GM12878 (cell line): ENCODE data around the gene VGF. TPM values are rescaled to one million over a fixed set of nuclear protein-coding genes. Genes with fewer than 3 reads are reported as not detected.

Experiments
- CBFB ChIP-seq: IDR thresholded peaks from 2 replicates; pipeline ENCODE4 v1.6.1; 2016; ENCODE audit warnings: antibody characterized with exemption, low read depth
- CHD4 ChIP-seq: fragments of 200-600 bp; sonication (generic); IDR thresholded peaks from 2 replicates; pipeline ENCODE4 v1.6.1; 2016; ENCODE audit warnings: mild to moderate bottlenecking
- EP300 ChIP-seq, 2 experiments: fragments of 150-350 bp in 1 of 2; IDR thresholded peaks; 2 replicates each; pipeline ENCODE4 v1.6.1; 2011 to 2012; ENCODE audit warnings: low read depth in 2 of 2, low read length in 2 of 2, borderline replicate concordance in 1 of 2, improper control_type of control experiment in 1 of 2, inconsistent platforms in 1 of 2; ENCODE audit not compliant: control insufficient read depth in 1 of 2
- ESRRA ChIP-seq: IDR thresholded peaks from 2 replicates; pipeline ENCODE4 v1.6.1; 2012; ENCODE audit warnings: mild to moderate bottlenecking, low read length, improper control_type of control experiment
- ETV6 ChIP-seq, 2 experiments: fragments of 450-650 bp in 1 of 2; IDR thresholded peaks in 1 of 2; conservative IDR thresholded peaks in 1 of 2; 2 replicates each; pipeline ENCODE4 v1.6.1; 2014; ENCODE audit warnings: antibody characterized with exemption in 1 of 2, borderline replicate concordance in 1 of 2, low read depth in 1 of 2, mild to moderate bottlenecking in 1 of 2, moderate library complexity in 1 of 2
- EZH2 ChIP-seq: IDR thresholded peaks from 2 replicates; pipeline ENCODE4 v1.6.1; 2012; ENCODE audit warnings: low read depth, mild to moderate bottlenecking, control low read depth, inconsistent platforms, low read length, borderline replicate concordance; ENCODE audit not compliant: control insufficient read depth
- HDGF ChIP-seq: fragments of 450-650 bp; IDR thresholded peaks from 2 replicates; pipeline ENCODE4 v1.6.1; 2016; ENCODE audit warnings: antibody characterized with exemption
- MTA2 ChIP-seq: fragments of 450-650 bp; IDR thresholded peaks from 2 replicates; pipeline ENCODE4 v1.6.1; 2016; ENCODE audit warnings: low read depth, mild to moderate bottlenecking, moderate library complexity
- MXI1 ChIP-seq: fragments of 150-350 bp; IDR thresholded peaks from 2 replicates; pipeline ENCODE4 v1.6.1; 2011; ENCODE audit warnings: low read depth, mild to moderate bottlenecking, inconsistent platforms, low read length, improper control_type of control experiment
- RFX5 ChIP-seq: IDR thresholded peaks from 2 replicates; pipeline ENCODE4 v1.6.1; 2011; ENCODE audit warnings: low read depth, low read length, improper control_type of control experiment
- SIN3A ChIP-seq: IDR thresholded peaks from 2 replicates; pipeline ENCODE4 v1.6.1; 2012; ENCODE audit warnings: low read depth, low read length, improper control_type of control experiment
- SIX5 ChIP-seq: IDR thresholded peaks from 2 replicates; pipeline ENCODE4 v1.6.1; 2011; ENCODE audit warnings: mild to moderate bottlenecking, low read depth, low read length, moderate library complexity; ENCODE audit not compliant: severe bottlenecking
- ZNF24 ChIP-seq: fragments of 450-650 bp; IDR thresholded peaks from 2 replicates; pipeline ENCODE4 v1.6.1; 2017; ENCODE audit warnings: antibody characterized with exemption, mild to moderate bottlenecking
- ZNF384 ChIP-seq: IDR thresholded peaks from 2 replicates; pipeline ENCODE4 v1.6.1; 2012; ENCODE audit warnings: low read depth, mild to moderate bottlenecking, low read length, improper control_type of control experiment, borderline replicate concordance
- polyA plus RNA-seq, 11 experiments: library from polyadenylated mRNA; depleted of rRNA in 4 of 11; unstranded in 6 of 11; stranded (reverse) in 5 of 11; fragments of >200 nt; fragmentation: Nextera tagmentation in 4 of 11; fragmentation: Illumina TruSeq in 1 of 11; extraction: Ambion mirVana in 4 of 11; extraction: Trizol in 1 of 11; gene quantifications; 1 replicate in 1 of 11; 2 replicates in 10 of 11; pipeline versions ENCODE4 v1.2.1 to v1.2.3, GENCODE V29; 2011 to 2016; ENCODE audit warnings: inconsistent platforms in 2 of 11, missing spikeins in 2 of 11, low read depth in 1 of 11
- total RNA-seq, 4 experiments: library from RNA; depleted of rRNA in 3 of 4; stranded (reverse); fragments of >200 nt in 3 of 4; fragmentation: Illumina TruSeq in 1 of 4; extraction: Trizol in 1 of 4; gene quantifications; 2 replicates each; pipeline versions ENCODE4 v1.2.1 to v1.2.3, GENCODE V29; 2013 to 2021
- TF ChIP-seq, protein P1 (sequence below): fragments of 450-650 bp; conservative IDR thresholded peaks from 2 replicates; pipeline ENCODE4 v1.6.1; 2017; ENCODE audit warnings: mild to moderate bottlenecking, moderate library complexity
- TF ChIP-seq, protein P2 (sequence below): fragments of 450-650 bp; IDR thresholded peaks from 2 replicates; pipeline ENCODE4 v1.6.1; 2017; ENCODE audit warnings: mild to moderate bottlenecking
- TF ChIP-seq, protein P3 (sequence below), 3 experiments: IDR thresholded peaks in 2 of 3; conservative IDR thresholded peaks in 1 of 3; 2 replicates each; pipeline ENCODE4 v1.5.1; 2011; ENCODE audit warnings: low read depth in 3 of 3, low read length in 3 of 3, mild to moderate bottlenecking in 3 of 3, control low read depth in 2 of 3, moderate library complexity in 2 of 3, inconsistent platforms in 1 of 3, mixed read lengths in 1 of 3; ENCODE audit not compliant: control insufficient read depth in 2 of 3, insufficient read depth in 1 of 3; ENCODE audit errors: extremely low read depth in 1 of 3
- TF ChIP-seq, protein P4 (sequence below): fragments of 150-350 bp; IDR thresholded peaks from 2 replicates; pipeline ENCODE4 v1.6.1; 2014; ENCODE audit warnings: mild to moderate bottlenecking, low read depth, low read length
- TF ChIP-seq, protein P5 (sequence below): IDR thresholded peaks from 2 replicates; pipeline ENCODE4 v1.6.1; 2011; ENCODE audit warnings: low read depth, low read length, improper control_type of control experiment, borderline replicate concordance

VGF gene
- total and polyA plus RNA-seq, 10 of the 15 experiments (the other 5 are each of a cell fraction or from before 2014, with no cell fraction given): 0.09 to 0.25 (median 0.17) TPM; not detected in 6

DNA sequence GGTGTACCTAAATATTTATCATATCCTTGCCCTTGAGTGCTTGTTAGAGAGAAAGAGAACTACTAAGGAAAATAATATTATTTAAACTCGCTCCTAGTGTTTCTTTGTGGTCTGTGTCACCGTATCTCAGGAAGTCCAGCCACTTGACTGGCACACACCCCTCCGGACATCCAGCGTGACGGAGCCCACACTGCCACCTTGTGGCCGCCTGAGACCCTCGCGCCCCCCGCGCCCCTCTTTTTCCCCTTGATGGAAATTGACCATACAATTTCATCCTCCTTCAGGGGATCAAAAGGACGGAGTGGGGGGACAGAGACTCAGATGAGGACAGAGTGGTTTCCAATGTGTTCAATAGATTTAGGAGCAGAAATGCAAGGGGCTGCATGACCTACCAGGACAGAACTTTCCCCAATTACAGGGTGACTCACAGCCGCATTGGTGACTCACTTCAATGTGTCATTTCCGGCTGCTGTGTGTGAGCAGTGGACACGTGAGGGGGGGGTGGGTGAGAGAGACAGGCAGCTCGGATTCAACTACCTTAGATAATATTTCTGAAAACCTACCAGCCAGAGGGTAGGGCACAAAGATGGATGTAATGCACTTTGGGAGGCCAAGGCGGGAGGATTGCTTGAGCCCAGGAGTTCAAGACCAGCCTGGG lies 27.0 kb downstream of the VGF start (continued):
- TF ChIP-seq, protein P1, sequence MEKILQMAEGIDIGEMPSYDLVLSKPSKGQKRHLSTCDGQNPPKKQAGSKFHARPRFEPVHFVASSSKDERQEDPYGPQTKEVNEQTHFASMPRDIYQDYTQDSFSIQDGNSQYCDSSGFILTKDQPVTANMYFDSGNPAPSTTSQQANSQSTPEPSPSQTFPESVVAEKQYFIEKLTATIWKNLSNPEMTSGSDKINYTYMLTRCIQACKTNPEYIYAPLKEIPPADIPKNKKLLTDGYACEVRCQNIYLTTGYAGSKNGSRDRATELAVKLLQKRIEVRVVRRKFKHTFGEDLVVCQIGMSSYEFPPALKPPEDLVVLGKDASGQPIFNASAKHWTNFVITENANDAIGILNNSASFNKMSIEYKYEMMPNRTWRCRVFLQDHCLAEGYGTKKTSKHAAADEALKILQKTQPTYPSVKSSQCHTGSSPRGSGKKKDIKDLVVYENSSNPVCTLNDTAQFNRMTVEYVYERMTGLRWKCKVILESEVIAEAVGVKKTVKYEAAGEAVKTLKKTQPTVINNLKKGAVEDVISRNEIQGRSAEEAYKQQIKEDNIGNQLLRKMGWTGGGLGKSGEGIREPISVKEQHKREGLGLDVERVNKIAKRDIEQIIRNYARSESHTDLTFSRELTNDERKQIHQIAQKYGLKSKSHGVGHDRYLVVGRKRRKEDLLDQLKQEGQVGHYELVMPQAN: no peak
- TF ChIP-seq, protein P2, sequence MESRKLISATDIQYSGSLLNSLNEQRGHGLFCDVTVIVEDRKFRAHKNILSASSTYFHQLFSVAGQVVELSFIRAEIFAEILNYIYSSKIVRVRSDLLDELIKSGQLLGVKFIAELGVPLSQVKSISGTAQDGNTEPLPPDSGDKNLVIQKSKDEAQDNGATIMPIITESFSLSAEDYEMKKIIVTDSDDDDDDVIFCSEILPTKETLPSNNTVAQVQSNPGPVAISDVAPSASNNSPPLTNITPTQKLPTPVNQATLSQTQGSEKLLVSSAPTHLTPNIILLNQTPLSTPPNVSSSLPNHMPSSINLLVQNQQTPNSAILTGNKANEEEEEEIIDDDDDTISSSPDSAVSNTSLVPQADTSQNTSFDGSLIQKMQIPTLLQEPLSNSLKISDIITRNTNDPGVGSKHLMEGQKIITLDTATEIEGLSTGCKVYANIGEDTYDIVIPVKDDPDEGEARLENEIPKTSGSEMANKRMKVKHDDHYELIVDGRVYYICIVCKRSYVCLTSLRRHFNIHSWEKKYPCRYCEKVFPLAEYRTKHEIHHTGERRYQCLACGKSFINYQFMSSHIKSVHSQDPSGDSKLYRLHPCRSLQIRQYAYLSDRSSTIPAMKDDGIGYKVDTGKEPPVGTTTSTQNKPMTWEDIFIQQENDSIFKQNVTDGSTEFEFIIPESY: no peak
- TF ChIP-seq CBFB (0 out of 2 replicates have a peak, but pooled peaks have one; percentile 36), RFX5 (no peak), ESRRA (no peak), HDGF (0 out of 2 replicates have a peak, but pooled peaks have one; percentile 27), ZNF384 (no peak), CHD4 (no peak), SIX5 (no peak), MXI1 (no peak), EZH2 (no peak), ETV6 (conservative IDR thresholded peaks at IDR 0.05 in 1 of 2, IDR thresholded peaks at IDR 0.05 in 1 of 2; ENCODE audit: borderline replicate concordance in 1 of 2, low read depth in 1 of 2) (peak in 1 of 2 experiments; percentile 66; a peak in 2 of 4 replicates), SIN3A (no peak), MTA2 (peak; percentile 80), EP300 (IDR thresholded peaks at IDR 0.05; ENCODE audit: borderline replicate concordance in 1 of 2, control insufficient read depth in 1 of 2, low read depth in 2 of 2, low read length in 2 of 2) (peak in 1 of 2 experiments; percentile 76; a peak in 1 of 4 replicates), ZNF24 (no peak)
- TF ChIP-seq, protein P3, sequence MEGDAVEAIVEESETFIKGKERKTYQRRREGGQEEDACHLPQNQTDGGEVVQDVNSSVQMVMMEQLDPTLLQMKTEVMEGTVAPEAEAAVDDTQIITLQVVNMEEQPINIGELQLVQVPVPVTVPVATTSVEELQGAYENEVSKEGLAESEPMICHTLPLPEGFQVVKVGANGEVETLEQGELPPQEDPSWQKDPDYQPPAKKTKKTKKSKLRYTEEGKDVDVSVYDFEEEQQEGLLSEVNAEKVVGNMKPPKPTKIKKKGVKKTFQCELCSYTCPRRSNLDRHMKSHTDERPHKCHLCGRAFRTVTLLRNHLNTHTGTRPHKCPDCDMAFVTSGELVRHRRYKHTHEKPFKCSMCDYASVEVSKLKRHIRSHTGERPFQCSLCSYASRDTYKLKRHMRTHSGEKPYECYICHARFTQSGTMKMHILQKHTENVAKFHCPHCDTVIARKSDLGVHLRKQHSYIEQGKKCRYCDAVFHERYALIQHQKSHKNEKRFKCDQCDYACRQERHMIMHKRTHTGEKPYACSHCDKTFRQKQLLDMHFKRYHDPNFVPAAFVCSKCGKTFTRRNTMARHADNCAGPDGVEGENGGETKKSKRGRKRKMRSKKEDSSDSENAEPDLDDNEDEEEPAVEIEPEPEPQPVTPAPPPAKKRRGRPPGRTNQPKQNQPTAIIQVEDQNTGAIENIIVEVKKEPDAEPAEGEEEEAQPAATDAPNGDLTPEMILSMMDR (IDR thresholded peaks at IDR 0.05 in 2 of 3, conservative IDR thresholded peaks at IDR 0.05 in 1 of 3; ENCODE audit: control insufficient read depth in 2 of 3, extremely low read depth in 1 of 3, insufficient read depth in 1 of 3, low read depth in 3 of 3, low read length in 3 of 3): peak; percentile 55 to 83 (median 57)
- TF ChIP-seq, protein P4, sequence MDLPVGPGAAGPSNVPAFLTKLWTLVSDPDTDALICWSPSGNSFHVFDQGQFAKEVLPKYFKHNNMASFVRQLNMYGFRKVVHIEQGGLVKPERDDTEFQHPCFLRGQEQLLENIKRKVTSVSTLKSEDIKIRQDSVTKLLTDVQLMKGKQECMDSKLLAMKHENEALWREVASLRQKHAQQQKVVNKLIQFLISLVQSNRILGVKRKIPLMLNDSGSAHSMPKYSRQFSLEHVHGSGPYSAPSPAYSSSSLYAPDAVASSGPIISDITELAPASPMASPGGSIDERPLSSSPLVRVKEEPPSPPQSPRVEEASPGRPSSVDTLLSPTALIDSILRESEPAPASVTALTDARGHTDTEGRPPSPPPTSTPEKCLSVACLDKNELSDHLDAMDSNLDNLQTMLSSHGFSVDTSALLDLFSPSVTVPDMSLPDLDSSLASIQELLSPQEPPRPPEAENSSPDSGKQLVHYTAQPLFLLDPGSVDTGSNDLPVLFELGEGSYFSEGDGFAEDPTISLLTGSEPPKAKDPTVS: no peak
- TF ChIP-seq, protein P5, sequence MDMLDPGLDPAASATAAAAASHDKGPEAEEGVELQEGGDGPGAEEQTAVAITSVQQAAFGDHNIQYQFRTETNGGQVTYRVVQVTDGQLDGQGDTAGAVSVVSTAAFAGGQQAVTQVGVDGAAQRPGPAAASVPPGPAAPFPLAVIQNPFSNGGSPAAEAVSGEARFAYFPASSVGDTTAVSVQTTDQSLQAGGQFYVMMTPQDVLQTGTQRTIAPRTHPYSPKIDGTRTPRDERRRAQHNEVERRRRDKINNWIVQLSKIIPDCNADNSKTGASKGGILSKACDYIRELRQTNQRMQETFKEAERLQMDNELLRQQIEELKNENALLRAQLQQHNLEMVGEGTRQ: peak; percentile 74
